Neural progenitor cell (in vitro differentiated cells): Measurements from ENCODE around the gene MTRR.

Experiments
- EZH2 ChIP-seq: fragments of 200-600 bp; sonication (generic); IDR thresholded peaks from 2 replicates; pipeline ENCODE4 v1.6.1; 2017; ENCODE audit warnings: antibody characterized with exemption, mild to moderate bottlenecking, moderate library complexity
- TF ChIP-seq, protein P1 (sequence below): fragments of 200-600 bp; sonication (generic); IDR thresholded peaks from 2 replicates; pipeline ENCODE4 v1.5.1; 2017; ENCODE audit warnings: antibody characterized with exemption, mild to moderate bottlenecking

DNA sequence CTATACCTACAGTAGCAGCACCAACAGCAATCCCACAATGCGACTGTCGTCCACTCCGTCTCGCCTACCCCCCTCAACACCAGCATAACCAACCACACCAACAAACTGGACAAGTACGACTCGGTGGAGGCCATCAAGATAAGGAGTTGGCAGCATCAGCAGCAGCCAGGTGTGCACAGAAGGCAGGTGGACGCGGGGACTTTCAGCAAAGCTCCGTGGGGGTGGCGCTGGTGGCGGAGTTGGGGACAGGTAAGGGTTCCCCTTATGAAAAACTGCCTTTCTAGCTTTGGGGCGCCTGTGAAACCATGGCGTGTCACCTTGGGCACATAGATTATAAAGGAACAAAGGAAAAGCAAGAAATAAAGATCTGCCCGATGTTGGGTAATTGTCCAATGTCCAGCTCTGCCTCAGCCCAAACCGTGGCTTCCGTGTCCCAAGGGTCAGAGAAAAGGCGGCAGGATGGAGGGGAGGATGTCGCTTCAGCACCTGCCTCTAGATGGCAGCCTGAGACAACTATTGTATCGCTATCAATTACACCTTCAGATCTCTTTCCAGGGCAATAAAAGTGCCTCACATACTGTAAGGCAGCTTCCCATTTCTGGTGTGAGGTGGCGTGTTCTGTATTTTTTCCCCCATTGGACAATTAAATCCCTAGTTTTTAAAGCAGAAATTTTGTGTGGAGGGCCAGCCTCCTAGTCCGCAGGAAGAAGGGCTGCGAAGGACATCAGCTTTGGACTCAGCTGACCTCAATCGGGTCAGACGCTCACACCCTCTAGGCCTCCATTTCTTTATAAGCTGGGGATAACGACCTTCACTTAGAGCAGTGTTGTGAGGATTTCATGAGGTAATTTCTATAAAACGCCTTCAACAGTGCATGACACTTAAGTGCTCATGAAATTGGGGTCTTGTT is 58.8 kb downstream of the MTRR start:
- TF ChIP-seq, protein P1, sequence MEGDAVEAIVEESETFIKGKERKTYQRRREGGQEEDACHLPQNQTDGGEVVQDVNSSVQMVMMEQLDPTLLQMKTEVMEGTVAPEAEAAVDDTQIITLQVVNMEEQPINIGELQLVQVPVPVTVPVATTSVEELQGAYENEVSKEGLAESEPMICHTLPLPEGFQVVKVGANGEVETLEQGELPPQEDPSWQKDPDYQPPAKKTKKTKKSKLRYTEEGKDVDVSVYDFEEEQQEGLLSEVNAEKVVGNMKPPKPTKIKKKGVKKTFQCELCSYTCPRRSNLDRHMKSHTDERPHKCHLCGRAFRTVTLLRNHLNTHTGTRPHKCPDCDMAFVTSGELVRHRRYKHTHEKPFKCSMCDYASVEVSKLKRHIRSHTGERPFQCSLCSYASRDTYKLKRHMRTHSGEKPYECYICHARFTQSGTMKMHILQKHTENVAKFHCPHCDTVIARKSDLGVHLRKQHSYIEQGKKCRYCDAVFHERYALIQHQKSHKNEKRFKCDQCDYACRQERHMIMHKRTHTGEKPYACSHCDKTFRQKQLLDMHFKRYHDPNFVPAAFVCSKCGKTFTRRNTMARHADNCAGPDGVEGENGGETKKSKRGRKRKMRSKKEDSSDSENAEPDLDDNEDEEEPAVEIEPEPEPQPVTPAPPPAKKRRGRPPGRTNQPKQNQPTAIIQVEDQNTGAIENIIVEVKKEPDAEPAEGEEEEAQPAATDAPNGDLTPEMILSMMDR = peak; percentile 90
- TF ChIP-seq EZH2 = no peak
